ENCODE measurements around the gene AHDC1.

Gene AHDC1

DNA sequence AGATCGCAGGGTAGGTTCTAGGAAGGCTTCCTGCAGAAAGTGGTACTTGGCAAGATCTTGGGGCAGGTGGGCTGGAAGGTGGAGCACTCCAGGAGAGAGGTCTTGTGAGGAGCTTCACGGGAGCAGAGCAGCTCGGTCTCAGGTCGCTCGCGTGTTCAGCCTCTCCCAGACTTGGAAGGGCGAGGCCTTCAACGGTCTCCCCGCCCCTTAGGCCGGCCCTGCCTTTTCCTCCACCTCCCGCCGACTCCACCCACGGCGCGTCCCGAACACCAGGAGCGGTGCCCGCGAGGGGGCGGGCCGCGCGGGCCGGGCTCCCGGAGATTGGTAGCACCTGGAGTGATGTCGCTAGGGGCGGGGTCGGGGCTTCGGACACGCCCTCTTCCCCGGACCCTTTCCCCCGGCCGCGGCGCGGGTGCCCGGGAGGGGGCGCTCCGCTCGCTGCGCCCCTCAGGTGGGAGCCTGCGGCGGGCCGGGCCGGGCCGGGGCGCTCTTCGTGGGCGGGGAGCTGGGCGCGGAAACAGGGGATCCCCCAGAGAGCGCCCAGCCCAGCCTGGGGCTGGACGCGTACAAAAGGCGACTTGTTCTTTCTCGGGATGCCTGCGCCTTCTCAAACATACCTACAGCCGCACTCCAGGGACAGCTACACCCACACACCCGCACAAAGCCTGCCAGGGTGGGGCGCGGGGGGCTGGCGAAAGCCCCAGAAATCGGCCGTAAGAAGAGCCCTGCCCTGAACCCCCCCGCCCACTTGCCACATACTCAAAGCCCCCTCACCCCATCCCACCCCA is 35.5 kb downstream of the AHDC1 start:
- TF ChIP-seq PPARA (CRISPR knock-in tag; IDR thresholded peaks at IDR 0.05; ENCODE audit: borderline replicate concordance) = no peak
- TF ChIP-seq, protein P1, sequence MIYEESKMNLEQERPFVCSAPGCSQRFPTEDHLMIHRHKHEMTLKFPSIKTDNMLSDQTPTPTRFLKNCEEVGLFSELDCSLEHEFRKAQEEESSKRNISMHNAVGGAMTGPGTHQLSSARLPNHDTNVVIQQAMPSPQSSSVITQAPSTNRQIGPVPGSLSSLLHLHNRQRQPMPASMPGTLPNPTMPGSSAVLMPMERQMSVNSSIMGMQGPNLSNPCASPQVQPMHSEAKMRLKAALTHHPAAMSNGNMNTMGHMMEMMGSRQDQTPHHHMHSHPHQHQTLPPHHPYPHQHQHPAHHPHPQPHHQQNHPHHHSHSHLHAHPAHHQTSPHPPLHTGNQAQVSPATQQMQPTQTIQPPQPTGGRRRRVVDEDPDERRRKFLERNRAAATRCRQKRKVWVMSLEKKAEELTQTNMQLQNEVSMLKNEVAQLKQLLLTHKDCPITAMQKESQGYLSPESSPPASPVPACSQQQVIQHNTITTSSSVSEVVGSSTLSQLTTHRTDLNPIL (CRISPR knock-in tag; IDR thresholded peaks at IDR 0.05; ENCODE audit: low read depth) = no peak
- peak; percentile 88 for ATAC-seq

DNA sequence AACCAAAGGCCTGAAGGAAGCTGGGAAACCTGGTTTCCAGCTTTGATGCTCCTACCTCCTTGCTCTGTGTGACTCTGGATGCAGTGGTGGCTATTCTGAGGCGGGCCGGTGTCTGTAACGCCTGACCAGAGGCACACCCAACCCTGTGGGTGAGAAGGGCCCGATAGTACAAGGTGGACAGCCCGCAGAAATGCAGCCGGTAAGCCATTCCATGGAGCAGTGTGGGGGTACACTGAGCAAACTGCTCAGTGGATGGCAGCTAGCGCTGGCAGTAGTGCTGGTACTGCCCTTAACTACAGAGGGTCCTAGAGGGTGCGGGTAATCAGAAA is 36.0 kb downstream of the AHDC1 start:
- no peak for TF ChIP-seq ZFP3 (CRISPR knock-in tag; IDR thresholded peaks at IDR 0.05)
- TF ChIP-seq ZNF565 (CRISPR knock-in tag; conservative IDR thresholded peaks at IDR 0.05; ENCODE audit: low read depth) = no peak
- TF ChIP-seq CSRNP3 (CRISPR knock-in tag; IDR thresholded peaks at IDR 0.05) = no peak
- no peak for TF ChIP-seq ZFP30 (CRISPR knock-in tag; IDR thresholded peaks at IDR 0.05)
- no peak for TF ChIP-seq TCF4 (CRISPR knock-in tag; IDR thresholded peaks at IDR 0.05; ENCODE audit: borderline replicate concordance)
- no peak for TF ChIP-seq ARNTL (CRISPR knock-in tag; IDR thresholded peaks at IDR 0.05; ENCODE audit: borderline replicate concordance, low read depth)
- TF ChIP-seq POU6F1 (CRISPR knock-in tag; IDR thresholded peaks at IDR 0.05; ENCODE audit: borderline replicate concordance, low read depth) = no peak
- no peak for TF ChIP-seq BACH2 (CRISPR knock-in tag; IDR thresholded peaks at IDR 0.05; ENCODE audit: borderline replicate concordance)
- ATAC-seq = peak; percentile 2; the same call in 2 of the 3 replicates

- TF ChIP-seq ZNF565 (CRISPR knock-in tag; conservative IDR thresholded peaks at IDR 0.05; ENCODE audit: low read depth) = no peak
- TF ChIP-seq GLIS3 (CRISPR knock-in tag; IDR thresholded peaks at IDR 0.05) = no peak
- no peak for TF ChIP-seq CSDC2 (CRISPR knock-in tag; IDR thresholded peaks at IDR 0.05)
- no peak for TF ChIP-seq ZC3H10 (CRISPR knock-in tag; IDR thresholded peaks at IDR 0.05)
- no peak for TF ChIP-seq BACH2 (CRISPR knock-in tag; IDR thresholded peaks at IDR 0.05; ENCODE audit: borderline replicate concordance)
- TF ChIP-seq TOX (CRISPR knock-in tag; IDR thresholded peaks at IDR 0.05; ENCODE audit: borderline replicate concordance) = no peak
- no peak for ATAC-seq
Measured at GRCh38 chr1:27567146-27567526, 36.8 kb downstream of the AHDC1 start.

- peak; percentile 22; the same call in 2 of the 3 replicates for ATAC-seq
- no peak for TF ChIP-seq CSRNP3 (CRISPR knock-in tag; IDR thresholded peaks at IDR 0.05)
- TF ChIP-seq POU6F1 (CRISPR knock-in tag; IDR thresholded peaks at IDR 0.05; ENCODE audit: borderline replicate concordance, low read depth) = no peak
- no peak for TF ChIP-seq CSDC2 (CRISPR knock-in tag; IDR thresholded peaks at IDR 0.05)
- TF ChIP-seq TCF4 (CRISPR knock-in tag; IDR thresholded peaks at IDR 0.05; ENCODE audit: borderline replicate concordance) = no peak
- TF ChIP-seq TSHZ2 (CRISPR knock-in tag; IDR thresholded peaks at IDR 0.05) = no peak
- TF ChIP-seq ZNF8 (CRISPR knock-in tag; IDR thresholded peaks at IDR 0.05) = no peak
- no peak for TF ChIP-seq GLIS3 (CRISPR knock-in tag; IDR thresholded peaks at IDR 0.05)
- no peak for TF ChIP-seq OSR1 (CRISPR knock-in tag; IDR thresholded peaks at IDR 0.05)
- TF ChIP-seq ZFP30 (CRISPR knock-in tag; IDR thresholded peaks at IDR 0.05) = no peak
- no peak for TF ChIP-seq PPARA (CRISPR knock-in tag; IDR thresholded peaks at IDR 0.05; ENCODE audit: borderline replicate concordance)
- no peak for TF ChIP-seq RARB (CRISPR knock-in tag; IDR thresholded peaks at IDR 0.05)
- no peak for TF ChIP-seq ARNTL (CRISPR knock-in tag; IDR thresholded peaks at IDR 0.05; ENCODE audit: borderline replicate concordance, low read depth)
- TF ChIP-seq BACH2 (CRISPR knock-in tag; IDR thresholded peaks at IDR 0.05; ENCODE audit: borderline replicate concordance) = no peak
- no peak for TF ChIP-seq SNAI2 (CRISPR knock-in tag; IDR thresholded peaks at IDR 0.05)
- TF ChIP-seq, protein P1 (CRISPR knock-in tag; IDR thresholded peaks at IDR 0.05; ENCODE audit: low read depth) = no peak
Measured at GRCh38 chr1:27566462-27567145, 37.3 kb downstream of the AHDC1 start.

All from SK-N-SH treated with all-trans-retinoic acid at 6 μM for 48 hours (cell line).